ENCODE results near the gene MED9.
"Not testable (repeated sequence)": the region's sequence is repeated elsewhere in the genome, so short reads cannot be mapped to it uniquely, and the experiment has no call there.

MED9 gene

DNA sequence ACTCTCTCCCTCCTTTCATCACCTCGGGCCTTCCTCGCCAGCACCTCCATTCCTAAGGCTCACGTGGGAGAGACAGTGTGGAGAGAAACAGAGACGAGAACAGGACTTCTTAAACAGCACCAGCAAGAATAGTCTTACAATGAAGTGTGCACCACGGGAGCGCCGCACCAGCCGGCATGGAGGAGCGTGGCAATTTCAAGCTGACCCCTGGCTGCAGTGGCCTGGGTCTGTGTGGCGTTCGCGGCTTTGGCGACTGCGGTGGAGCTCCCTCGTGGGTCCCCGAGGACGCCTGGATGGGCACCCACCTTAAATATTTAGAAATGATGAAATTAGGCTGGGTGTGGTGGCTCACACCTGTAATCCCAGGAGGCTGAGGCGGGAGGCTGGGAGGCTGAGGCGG lies 20.5 kb upstream of the MED9 start:
- no peak for DNase-seq

DNA sequence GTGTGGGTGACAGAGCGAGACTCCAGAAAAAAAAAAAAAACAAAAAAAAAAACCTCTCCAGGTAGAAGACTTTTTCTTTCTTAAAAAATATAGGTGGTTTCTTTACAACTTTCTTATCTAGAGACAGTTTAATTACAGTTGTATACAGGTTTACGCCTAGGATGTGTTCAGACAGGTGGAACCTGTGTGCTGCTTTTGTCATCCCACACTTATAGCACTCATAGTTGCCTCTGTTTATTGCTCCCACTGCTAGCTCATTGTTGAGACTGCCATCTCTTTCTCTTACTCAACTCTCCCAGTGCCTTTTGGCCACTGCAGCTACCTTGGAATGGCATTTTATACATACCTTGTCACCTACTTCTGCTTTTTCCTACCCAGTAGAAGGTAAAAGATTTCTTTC lies 19.1 kb upstream of the MED9 start:
- no peak for DNase-seq

DNA sequence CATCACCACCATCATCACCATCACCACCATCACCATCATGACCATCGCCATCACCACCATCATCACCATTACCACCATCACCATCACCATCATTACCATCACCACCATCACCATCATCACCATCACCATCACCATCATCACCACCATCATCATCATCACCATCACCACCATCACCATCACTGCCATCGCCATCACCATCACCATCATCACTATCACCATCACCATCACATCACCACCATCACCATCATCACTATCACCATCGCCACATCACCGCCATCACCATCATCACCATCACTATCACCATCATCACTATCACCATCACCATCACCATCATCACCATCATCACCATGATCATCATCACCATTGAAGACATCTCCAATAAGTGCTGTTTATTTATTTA lies 16.8 kb upstream of the MED9 start:
- DNase-seq, result no peak

DNA sequence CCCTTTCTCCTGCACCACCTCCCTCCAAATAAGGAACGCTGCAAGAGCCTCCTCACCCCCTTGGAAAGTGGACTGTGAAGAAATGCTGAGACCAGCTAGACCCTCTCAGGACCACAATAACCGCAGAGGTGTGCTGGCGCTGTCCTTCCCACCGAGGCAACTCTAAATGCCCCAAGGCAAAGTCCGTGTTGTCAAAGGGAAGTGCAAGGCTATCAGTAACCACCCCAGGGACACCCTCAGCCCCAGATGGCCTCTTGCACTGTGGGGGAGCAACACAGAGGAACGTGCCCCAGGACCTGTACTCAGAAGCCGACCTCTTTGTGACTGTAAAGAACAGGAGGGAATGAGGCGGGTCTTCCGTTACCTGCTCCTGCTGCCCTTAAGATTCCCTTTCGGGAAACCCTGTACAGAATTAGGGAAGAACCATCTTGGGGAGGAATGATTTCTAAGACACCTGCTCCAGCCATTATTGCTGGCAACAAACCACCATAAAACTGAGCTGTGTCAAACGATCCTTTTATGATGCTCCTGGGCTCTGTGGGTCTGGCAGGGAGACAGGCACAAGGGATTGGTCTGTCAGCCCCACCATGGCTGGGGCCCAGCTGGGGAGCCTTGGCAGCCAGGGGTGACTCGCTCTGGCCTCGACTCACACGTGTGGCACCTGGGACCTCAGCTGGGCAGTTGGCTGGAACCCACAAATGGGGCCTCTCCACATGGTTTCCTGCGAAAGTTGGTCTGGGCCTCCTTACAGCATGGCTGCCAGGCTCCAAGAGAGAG lies 14.6 kb upstream of the MED9 start:
- no peak for DNase-seq

DNA sequence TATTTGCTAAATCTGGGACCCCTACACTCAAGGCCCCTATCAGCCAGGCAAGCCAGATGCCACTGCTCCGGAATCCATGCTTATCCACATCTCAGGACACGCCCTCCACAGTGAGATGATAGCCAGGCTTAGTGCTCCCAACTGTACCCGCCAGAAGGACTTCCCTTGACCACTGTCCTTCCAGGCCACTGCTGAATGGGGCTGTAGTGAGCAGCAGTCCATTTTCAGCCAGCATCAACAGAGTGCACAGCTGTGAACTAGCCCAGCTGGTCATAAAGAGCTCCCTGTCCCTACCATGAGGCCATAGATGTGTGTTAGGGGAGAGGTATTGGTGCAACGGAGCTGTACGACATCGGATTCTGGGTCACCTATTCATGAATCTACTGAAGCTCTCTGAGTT lies 13.0 kb upstream of the MED9 start:
- DNase-seq, result peak in 1 of 2 donors; percentile 37

DNA sequence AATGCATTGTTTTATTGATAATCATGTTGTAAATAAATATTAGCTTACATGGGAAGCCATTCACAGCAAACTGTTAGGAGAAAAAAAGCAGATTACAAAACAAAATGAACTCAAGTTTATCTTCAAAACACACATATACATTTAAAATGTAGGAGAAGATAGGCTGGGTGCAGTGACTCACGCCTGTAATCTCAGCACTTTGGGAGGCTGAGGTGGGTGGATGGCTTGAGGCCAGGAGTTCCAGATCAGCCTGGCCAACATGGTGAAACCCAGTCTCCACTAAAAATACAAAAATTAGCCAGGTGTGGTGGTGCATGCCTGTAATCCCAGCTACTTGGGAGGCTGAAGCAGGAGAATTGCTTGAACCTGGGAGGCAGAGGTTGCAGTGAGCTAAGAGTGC lies 10.9 kb upstream of the MED9 start:
- not testable (repeated sequence) for DNase-seq

DNA sequence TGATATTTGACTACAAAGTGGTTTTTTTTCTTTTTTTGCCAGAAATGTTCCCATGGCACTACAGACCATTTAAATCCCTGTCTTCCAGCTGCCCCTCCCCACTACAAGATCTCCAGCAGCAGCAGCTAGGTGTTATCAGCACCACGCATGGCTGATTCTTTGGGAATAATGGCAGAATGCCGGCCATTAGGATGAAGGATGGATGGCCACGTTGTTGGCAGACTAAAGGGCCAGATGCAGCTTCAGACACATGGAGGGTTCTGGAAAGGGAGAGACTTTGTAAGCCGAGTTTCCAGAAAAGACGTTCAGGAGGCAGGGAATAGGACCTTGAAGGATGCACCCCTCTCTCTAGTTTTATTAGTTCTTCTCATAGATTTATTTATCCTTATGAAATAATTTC lies 10.3 kb upstream of the MED9 start:
- no peak for DNase-seq

DNA sequence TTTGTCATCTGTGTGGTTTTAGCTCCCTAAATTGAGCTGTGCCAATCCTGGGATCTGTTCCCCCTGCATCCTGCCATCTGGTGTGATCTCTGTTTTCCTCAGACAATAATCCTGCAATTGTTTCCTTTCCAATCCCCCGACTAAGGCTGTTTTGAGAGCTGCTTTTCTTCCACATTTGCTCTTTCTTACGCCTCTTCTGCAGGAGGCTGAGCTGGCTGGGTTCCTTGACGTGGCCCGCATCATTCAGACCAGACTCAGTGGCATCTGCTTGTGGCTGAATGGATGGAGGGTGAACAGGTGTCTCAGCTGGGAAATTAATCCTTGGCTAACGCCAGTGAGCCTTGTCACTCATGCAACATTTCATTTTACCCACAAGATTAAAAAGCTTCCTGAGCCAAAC lies 9.8 kb upstream of the MED9 start:
- DNase-seq, result peak in 1 of 2 donors; percentile 43

DNA sequence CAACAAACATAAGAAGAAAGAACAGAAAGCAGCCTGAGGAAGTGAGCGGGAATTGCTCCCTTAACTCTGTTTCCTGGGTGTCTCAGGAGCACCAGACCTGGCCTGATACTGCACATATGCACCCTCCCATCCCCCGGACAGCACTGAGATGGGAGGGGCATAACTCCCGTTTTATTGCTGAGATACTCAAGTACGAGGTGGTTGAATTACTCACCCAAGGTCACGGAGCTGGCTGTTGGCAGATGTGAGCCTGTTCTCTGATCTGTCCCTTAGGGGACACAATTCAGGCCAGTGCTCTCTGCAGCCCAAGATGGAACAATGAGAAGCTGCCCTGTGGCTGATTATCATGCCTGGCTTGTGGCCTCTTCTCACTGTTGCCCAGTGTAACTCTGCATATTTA lies 9.1 kb upstream of the MED9 start:
- no peak for DNase-seq

DNA sequence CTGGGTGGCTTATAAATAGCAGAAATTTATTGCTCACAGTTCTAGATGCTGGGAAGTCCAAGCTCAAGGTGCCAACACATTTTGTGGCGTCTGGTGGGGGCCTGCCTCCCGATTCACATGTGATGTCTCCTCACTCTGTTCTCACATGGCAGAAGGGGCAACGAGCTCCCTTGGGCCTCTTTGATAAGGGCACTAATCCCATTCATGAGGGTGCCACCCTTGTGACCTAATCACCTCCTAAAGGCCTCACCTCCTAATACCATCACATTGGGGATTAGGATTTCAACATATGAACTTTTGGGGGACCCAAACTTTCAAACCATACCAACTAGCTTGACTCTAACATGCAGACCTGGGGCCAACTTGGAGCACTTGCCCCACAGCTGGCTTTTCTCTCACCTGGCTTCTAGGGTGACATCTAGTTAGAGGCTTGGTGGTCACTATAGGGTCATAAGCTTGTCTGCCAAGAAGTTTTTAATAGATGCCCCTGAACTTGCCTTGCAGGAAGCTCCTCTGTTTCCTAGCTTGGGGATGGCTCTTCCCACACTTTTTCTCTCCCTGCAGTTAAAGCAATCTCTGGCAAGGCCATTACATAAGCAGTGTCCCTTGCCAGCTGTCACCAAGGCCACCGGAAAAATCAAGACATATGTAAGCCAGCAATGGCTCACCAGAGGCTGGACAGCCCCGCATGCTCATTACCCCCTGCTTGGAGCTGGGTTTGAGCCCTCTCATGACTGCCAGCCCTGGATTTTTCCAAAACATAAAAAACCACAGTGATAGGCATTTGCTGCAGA lies 8.4 kb upstream of the MED9 start:
- DNase-seq, result no peak

DNA sequence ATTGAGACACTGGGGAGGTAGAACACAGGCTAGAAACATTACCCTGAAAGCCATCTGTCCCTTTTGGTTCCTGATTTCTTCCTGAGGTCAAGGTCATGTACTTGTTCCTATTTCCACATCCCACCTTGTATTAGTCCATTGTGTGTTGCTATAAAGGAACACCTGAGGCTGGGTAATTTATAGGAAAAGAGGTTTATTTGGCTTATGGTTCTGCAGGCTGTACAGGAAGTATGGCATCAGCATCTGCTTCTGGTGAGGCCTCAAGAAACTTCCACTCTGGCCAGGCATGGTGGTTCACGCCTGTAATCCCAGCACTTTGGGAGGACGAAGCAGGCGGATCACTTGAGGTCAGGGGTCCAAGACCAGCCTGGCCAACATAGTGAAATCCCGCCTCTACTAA lies 7.4 kb upstream of the MED9 start:
- DNase-seq, result no peak

DNA sequence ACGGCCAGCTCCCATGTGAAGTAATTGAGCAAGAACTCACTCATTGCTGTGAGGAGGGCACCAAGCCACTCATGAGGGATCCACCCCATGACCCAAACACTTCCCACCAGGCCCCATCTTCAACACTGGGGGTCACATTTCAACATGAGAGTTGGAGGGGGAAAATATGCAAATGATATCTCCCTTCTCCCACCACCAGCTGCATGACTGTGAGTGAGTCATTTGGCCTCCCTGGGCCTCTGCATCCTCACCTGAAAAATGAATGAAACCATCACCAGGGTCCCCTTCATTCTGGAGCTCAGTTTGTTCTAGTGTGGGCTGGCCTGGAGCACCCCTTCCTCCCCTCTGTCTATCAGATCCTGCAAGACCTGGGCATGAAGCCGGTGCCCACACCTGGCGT lies 6.8 kb upstream of the MED9 start:
- no peak for DNase-seq

DNA sequence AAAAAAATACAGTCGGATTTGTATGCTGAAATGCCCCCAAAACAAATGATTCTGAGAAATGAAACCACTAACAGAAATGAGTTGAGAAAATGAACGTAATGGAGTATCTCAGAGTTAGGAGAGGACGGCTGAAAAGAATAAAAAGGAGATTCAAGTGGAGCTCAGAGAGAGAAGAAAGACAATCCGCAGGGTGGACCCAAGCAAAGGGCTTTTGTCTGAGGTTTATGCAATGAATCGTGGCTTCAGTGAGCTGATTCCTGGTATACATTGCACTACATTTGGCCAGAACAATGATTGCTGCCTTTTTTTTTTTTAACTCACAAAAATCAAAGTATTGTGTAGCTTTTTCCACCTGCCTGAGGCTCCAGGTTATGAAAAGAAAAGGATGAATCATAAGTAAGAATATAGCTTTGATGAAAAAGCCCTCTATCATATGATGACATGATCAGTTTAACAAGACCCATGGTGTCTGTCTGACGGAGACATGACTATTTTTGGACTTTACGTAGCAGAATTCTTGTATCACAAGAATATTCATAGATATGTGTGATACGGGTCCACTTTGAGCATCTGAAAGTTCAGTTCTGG lies 4.4 kb upstream of the MED9 start:
- peak in 1 of 2 donors; percentile 27 for DNase-seq

DNA sequence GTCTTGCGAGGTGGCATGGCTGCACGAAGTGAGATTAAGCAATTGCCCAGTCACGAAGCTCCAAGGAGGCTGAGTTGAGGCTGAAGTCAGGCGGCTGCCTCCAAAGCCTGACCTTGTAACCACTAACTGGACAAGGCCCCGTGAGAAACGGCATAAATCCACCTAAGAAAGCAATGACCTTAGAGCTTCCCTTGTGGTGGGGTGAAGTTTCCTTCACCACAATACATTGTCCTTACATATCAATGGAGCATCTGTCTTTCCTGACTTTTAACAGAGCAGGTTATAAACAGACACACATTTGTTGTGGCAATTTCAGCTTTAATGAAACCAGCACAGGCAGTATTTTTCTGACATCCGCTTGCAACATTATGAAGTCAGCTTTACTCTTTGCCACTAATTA lies 2.5 kb upstream of the MED9 start:
- DNase-seq, result no peak

DNA sequence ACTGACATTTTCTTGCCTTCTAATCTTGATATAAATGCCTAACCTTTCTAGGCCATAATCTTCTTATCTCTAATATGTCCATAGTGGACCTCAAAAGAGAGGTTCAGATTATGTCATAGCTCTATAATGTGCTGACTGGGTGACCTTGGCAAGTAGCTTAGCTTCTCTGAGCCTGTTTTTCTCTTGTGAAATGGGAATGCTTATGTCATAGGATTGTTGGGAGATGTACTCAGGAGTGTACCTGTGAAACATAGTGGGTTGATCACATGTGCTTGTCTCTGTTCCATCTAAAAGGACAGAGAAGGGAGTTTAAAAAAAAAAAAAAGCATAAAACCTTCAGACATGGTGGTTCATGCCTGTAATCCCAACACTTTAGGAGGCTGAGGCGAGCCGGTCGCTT lies 2.4 kb downstream of the MED9 start:
- no peak for DNase-seq

DNA sequence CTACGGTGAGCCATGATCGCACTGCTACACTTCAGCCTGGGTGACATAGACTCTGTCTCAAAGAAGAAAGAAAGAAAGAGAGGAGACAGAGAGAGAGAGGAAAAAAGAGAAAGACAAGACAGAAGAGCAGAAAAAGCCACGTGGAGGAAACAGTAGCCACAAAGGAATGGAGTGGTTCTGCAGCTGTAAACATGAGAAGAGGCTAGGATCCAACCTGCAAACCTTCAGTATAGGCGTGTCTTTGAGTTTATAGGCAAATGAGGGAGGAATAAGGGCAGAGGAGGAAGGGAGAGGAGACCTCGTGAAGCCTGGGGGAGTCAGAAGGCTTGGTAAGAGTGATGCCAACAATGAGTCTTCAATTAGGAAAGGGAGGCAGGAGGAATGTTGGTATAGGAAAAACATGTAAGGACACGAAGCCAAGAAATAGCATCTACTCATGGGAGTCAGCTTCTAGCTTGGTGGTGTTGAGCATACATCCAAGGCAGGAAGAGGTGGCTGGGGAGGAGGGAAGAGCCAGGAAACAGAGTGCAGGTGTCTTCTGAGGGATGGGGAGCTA lies 3.9 kb downstream of the MED9 start:
- DNase-seq, result no peak

DNA sequence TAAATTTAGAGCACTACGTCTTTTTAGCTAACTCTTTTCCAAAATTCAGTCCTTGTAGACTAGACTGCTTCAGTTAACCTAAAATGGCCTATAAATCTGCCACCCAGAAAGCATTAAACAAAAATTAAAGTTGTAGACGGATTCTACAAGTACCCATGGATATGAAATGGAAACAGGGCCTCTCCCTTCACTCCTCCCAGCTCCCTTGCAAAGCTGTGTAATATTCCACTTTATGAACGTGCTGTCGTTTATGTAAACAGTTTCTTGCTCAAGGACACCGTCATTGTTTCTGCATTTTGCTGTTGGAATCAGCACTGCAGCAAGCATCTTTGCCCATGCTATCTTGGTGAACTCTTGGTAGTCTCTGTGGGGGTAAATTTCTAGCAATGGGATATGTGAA lies 5.1 kb downstream of the MED9 start:
- DNase-seq, result no peak

DNA sequence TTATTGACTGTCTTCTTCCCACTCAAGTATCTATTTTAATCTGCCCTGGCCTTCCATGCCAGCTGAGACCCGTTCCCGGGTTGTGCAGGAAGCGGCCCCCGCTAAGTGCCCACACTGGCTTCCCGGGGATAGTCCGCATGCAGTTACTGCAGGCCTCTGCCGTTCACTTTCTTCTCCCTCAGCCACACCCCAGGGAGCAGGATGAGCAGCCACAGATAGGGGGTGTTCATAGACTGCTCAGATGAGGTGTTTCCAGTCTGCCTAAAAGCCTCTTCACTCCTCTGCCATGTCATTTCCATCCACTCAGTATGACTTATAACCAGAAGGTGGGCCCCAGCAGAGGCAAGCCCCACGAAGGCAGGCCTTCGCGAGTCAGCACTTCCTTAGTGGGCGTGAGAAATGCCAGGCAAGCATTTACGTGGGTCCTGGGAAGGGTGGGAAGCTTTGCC lies 7.7 kb downstream of the MED9 start:
- no peak for DNase-seq

DNA sequence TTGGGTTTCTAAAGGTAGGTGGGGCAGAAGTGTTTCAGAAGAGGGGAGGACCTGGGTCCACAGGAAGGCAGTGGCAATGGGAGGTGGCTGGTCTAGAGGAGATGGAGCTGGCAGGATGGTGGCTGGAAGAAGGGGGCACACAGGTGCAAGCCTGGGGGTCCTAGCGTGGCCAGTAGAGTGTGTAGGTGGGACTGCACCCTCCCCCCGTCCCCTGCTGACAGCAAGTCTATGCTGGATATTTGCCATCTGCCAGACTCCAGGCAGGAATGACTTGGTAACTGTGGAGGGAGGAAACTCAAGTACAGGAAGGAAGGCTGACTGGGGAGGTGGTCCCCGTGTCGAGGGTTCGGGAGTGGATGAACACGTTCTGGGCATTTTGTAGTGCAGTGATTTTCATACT lies 8.6 kb downstream of the MED9 start:
- no peak for DNase-seq

DNA sequence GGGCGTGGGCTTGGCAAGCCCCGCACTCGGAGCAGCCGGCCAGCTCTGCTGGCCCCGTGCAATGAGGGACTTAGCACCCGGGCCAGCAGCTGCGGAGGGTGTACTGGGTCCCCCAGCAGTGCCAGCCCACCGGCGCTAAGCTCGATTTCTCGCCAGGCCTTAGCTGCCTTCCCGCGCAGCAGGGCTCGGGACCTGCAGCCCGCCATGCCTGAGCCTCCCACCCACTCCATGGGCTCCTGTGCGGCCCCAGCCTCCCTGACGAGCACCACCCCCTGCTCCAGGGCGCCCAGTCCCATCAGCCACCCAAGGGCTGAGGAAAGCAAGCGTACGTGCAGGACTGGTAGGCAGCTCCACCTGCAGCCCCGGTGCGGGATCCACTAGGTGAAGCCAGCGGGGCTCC lies 9.6 kb downstream of the MED9 start:
- DNase-seq, result not testable (repeated sequence)

DNA sequence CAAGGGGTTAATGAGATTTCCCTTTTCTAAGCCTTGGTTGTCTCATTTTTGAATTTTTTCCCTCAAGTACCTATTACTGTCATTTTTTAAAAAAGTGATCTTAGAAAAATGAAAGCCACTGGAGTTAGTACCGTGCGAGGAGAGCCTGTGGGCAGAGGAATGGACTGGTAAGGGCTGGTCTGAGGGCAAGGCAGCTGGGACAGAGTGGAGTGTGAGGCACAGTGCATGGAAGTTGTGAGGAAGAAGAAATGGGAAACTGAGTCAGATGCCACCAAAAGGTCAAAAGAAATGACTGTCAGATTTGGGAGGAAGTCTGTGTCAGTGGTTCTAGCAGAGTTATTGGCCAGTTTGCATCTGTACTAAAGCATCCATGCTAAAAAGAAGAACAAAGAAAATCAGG lies 11.2 kb downstream of the MED9 start:
- DNase-seq, result no peak

DNA sequence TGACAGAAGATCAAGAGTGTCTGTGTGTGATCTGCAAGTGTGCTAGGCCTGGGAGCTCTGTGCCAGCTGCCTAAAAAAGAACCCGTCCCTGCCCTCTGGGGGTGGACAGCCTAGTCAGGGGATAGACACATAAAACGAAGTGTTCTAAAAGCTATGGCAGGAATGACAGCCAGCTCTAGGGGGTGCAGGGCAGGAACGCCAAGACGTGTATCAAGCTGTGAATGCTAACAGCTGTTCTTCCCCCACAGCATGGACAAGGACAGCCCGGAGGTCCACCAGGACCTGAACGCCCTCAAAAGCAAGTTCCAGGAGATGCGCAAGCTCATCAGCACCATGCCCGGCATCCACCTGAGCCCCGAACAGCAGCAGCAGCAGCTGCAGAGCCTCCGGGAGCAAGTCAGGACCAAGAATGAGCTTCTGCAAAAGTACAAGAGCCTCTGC lies 14.3 kb downstream of the MED9 start:
- no peak for DNase-seq

DNA sequence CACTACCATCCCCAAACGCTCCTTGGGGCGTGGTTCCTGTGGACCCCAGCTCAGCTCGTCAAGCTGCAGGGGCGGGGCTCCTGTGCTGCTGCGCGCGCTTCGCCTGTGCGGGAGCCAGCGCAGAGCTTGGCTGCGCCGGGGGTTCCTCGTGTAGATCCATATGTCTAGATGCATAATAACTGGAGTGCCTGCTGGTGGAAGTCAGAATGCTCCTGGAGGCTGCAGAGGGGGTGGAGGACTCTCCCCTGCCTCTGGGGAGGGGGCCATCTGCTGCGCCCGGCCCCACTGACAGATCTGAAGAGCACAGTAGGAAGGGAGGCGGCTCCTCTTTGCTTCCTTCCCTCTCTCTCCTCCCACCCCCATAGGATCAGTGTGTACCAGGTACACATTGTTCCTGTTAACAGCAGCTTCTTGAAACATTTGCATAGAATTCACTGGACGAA lies 14.8 kb downstream of the MED9 start:
- peak in 1 of 2 donors; percentile 44 for DNase-seq

DNA sequence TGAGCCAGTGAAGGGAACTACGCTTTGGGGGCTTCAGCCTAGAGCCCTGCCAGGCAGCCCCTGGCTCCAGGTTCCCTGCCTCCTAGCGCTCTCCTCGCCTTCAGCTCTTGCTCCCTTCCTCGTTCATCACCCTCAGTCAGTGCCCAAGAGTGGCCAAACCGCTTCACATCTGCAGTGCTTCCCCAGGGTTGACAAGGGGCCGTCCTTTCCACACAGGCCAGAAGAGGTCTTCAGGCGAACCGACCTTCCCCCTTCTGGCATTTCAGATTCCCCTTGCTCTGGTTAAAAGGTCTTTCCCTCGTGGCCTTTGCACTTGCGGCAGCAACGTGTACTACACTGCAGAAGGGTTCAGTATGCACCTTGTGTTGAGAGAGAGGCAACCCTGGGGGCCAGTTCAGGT lies 15.3 kb downstream of the MED9 start:
- DNase-seq, result no peak

Data from hippocampal formation (tissue), 2 donors.